GM20431 (cell line): Measurements from ENCODE around the gene MSTO1.
"Not testable (repeated sequence)": the region's sequence is repeated elsewhere in the genome, so short reads cannot be mapped to it uniquely, and the experiment has no call there.

Experiments used
- in situ Hi-C: fragments of 300-500 bp; cut with MseI, MboI; formaldehyde crosslinking; loops from one replicate; pipeline ENCODE4 v1.15.0; 2020; ENCODE audit warnings: low sequenced_read_pairs; ENCODE audit not compliant: unreplicated experiment

Gene MSTO1

DNA sequence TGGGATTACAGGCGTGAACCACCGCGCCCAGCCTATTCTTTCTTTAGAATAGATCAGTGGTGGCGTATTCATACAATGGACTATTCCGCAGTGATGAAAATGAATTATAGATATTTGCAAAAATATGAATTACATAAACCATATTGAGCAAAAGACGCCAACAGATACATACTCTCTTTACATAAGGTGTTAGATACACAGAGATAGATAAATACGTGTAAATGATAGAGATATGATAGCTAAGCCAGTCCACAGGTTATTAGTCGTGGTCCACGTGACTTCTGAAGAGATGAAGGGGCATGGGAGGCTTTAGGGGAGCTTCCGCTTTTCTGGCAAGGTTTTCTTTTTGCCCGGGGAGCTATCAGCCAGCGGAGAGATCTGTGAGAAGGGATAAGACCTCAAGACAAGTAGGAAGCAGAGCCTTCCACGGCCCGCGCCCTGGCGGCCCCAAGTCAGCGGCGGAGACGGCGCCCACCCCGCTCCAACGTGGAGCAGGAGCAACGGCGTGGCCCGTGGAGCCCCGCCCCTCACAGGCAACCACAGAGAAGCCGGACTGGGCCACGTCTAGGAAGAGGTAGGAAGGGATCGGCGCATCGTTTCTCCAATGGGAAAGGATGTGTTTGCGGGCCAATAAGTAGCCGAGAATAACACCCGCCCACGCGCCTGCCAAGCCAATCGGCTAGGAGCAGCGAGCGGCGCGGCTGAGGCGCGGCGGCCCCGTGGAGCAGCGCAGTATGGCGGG, at the start of gene MSTO1:
MSTO1 (plus strand) TSS at position 704 of the 742 bp plus-strand sequence; CDS start at position 735, 31 bp downstream.
- in situ Hi-C loops = no loop called here

DNA sequence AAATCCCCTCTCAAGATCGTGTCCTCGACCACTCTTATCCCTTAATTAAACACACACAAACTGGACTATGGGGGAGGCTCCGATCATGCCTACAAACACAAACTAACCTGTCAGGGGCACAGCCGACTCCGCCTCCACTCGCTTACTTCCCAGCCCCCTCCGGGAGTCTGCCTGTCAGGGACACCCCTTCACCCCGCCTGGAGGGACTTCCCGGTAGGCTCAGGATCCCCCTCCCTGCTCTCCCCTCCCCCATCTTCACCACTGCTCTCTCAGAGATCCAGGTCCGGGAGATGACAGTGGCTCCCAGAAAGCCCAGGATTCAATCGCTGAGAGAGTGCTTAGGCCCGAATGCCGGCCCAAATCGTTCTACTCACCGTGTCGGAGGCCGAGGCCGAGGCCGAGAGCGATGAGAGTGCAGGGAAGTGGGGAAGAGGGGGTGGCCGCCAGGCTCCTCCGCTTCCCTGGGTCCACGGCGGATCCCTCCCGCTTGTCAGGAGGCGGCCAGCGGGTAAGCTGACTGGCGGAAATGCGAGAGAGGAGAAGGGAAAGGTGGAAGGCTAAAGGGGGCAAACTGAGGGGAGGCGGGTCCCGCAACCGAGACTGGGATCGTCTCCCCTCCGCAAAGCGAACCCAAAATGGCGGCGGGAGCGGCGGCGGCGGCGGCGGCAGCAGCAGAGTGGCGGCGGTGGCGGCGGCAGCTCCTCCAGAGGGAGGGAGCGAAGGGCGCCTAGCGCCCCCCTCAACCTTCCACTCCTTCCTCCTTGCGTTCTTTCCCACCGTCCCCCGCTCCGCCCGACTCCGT, 48.0 kb upstream of the MSTO1 start:
- in situ Hi-C loops = not testable (repeated sequence)

DNA sequence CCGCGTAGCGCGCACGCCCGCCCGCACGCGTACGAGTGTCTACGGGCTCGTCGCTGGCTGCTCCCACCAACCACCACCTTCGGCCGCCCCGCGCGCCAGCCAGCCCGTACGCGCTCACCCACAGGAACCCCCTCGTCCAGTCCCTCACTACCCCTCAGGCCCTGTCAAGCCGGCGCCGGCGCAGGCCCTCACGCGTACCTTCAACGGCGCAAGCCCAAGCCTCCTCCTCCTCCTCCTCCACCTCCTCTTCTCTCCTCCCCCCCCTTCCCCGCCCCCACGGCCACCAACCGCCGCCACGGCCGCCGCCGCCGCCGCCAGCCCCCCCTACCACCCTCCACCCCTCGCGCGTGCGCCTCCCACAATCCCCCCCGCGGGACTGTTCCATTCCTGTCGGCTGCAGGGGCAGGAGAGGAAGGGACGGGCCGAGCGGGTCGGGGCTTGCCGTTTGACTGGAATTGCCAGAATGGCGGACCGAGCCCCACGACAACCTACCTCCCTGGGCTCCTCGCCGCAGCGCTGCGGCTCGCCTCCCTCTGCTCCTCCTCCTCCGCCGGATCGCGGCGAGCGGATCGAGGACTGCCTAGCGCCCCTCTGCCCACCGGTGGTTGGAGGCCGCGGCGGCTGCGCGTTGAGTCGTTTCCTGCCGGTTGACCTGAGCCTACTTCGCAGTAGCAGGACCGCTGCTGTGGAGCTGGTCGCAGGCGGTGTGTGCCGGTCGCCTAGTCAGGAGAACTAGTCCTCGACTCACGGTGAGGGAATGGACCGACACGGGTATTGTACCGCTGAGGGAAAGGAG, 47.2 kb upstream of the MSTO1 start, which contains the start of gene ASH1L:
ASH1L (minus strand) TSS at position 223 of the 796 bp plus-strand sequence. CDS start 41,284 bp downstream, outside the sequence.
- in situ Hi-C loops = no loop called here

DNA sequence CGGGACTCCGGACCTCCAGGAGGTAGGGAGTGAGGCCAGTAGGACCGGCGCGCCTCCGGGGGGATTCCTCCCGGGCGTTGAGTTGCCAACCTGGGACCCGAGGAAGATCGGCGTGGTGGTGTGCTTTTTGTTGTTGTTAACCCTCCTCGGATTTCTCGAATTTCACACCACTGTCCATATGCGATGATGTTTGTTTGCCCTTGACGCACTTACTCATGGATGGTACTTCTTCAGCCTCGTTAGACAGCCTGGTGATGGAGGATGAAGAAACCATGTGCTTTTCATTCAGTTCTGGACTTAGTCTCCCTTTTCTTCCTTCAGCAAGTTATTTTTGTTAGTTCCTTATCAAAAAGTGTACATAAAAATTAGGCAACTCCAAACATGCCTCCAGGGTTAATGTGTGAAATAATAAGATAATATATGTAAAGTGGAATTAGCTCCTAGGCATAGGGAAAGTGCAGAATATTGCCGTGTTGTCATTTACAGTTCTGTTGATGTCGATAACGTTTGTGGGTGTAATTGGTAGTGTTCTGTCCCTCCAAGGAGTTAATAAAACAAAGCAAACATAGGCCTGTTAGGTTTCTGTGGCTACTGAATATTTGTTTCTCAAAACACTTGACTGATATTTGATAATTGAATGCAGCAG, 46.5 kb upstream of the MSTO1 start:
- in situ Hi-C loops = not testable (repeated sequence)

- in situ Hi-C loops = no loop called here
Measured at GRCh38 chr1:155569988-155570592, 39.9 kb upstream of the MSTO1 start.

DNA sequence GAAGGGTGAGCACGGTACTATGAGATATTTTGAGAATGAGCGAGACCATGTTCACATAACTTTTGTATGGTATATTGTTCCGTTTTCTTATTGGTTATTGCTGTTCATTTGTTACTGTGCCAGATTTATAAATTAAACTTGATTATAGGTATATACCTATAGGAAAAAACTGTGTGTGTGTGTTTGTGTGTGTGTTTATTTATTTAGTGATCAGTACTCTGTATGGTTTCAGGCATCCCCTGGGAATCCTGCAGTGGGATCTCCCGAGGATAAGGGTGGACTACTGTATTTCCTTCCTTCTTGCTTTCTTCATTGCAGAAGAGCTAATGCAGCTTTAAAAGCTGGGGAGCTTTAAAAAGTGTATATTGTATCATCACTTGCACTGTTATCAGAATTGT, 39.4 kb upstream of the MSTO1 start:
- in situ Hi-C loops = no loop called here

GRCh38 chr1:155574077-155574476, 35.9 kb upstream of the MSTO1 start:
- in situ Hi-C loops = no loop called here

DNA sequence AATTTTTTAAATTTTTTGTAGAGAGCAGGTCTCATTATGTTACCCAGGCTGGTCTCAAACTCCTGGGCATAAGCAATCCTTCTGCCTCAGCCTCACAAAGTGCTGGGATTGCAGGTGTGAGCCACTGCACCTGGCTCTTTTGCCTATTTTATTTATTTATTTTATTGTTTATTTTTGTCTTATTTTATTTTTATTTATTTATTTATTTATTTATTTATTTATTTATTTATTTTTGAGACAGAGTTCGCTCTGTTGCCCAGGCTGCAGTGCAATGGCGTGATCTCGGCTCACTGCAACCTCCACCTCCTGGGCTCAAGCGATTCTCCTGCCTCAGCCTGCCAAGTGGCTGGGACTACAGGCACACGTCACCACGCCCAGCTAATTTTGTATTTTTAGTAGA, 34.4 kb upstream of the MSTO1 start:
- in situ Hi-C loops = loop anchor here (25.0 kb wide), 1 partner anchor 213 kb away; no protein-coding TSS in a partner anchor

- in situ Hi-C loops = loop anchor here (25.0 kb wide), 1 partner anchor 222 kb away; no protein-coding TSS in a partner anchor
Measured at GRCh38 chr1:155583846-155584245, 26.2 kb upstream of the MSTO1 start.

DNA sequence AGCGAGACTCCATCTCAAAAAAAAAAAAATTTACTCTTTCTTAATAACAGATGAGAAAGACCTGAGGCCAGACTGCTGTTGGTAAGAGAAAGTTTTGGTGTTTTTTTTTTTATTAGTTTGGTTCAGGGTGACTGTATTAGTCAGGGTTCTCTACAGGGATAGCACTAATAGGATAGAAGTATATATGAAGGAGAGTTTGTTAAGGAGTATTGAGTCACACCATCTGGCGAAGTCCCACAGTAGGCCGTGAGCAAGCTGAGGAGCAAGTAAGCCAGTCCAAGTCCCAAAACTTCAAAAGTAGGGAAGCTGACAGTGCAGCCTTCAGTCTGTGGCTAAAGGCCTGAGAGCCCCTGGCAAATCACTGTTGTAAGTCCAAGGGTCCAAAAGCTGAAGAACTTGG, 20.7 kb upstream of the MSTO1 start:
- in situ Hi-C loops = loop anchor here (25.0 kb wide), 1 partner anchor 227 kb away; no protein-coding TSS in a partner anchor

DNA sequence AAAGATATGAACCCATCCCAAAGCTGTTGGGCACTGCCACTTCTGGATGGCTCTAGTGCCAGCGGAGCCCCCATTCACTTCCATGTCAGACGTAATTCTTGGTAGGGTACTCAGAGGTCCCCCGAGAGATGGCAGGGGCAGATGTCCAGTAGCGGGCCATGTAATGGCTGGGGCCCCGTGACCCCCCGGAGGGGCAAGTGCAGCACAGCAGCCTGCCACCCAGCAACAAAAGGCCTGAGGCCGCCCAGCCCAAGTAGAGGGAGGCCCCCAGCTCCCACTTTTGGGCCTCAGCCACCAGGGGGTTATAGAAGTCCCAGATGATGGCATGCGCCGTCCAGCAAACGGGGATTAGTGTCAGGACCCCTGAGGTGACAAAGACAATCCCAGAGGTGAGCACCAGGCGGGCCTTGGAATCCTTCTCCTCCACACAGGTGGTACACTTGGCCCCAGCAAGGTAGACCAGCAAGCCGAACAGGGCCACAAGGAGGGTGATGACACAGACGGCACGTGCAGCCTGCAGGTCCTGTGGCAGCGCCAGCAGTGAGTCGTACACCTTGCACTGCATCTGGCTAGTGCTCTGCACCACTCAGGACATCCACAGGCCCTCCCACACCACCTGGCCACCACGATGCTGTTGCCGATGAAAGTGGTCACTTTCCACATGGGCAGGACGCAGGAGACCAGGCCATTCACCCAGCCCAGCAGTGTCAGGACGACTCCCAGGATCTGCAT, 19.3 kb upstream of the MSTO1 start:
- in situ Hi-C loops = loop anchor here (25.0 kb wide), 1 partner anchor 228 kb away; no protein-coding TSS in a partner anchor

- in situ Hi-C loops = loop anchor here (25.0 kb wide), 1 partner anchor 229 kb away; no protein-coding TSS in a partner anchor
Measured at GRCh38 chr1:155591770-155592169, 18.2 kb upstream of the MSTO1 start.

GRCh38 chr1:155595877-155596474, 14.0 kb upstream of the MSTO1 start:
- in situ Hi-C loops = loop anchor here (25.0 kb wide), 1 partner anchor 234 kb away; no protein-coding TSS in a partner anchor

DNA sequence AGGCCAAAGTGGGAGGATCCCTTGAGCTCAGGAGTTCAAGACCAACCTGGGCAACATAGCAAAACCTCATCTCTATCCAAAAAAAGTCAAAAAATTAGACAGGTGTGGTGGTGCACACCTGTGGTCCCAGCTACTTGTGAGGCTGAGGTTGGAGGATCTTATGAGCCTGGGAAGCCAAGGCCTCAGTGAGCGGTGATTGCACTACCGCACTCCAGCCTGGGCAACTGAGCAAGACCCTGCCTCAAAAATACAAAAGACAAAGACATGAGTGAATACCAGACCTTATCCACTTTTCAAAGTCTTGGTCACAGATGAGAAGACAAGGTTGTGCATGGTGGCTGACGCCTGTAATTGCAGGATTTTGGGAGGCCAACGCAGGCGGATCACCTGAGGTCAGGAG, 13.2 kb upstream of the MSTO1 start:
- in situ Hi-C loops = loop anchor here (25.0 kb wide), 1 partner anchor 235 kb away; no protein-coding TSS in a partner anchor

DNA sequence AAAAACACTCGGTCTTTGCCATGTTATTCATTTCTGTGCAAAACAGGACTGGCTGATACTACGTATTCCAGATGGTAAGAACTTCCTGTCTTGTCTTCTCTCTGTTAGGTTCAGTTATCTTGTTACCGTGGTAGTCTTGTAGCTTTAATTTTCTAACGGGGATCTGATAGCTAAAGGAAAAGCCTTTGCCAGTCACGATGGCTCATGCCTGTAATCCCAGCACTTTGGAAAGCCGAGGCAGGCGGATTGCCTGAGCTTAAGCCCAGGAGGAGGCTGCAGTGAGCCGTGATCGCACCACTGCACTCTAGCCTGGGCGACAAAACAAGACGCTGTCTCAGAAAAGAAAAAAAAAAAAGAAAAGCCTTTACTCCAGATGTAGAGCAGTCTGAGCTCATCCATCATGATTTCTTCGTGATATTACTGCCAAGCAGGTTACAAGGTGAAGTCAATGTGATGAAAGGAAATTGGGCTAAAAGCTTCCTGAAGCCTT, 11.1 kb upstream of the MSTO1 start:
- in situ Hi-C loops = loop anchor here (25.0 kb wide), 1 partner anchor 237 kb away; no protein-coding TSS in a partner anchor

GRCh38 chr1:155599828-155600572, 10.0 kb upstream of the MSTO1 start:
- in situ Hi-C loops = loop anchor here (25.0 kb wide), 1 partner anchor 238 kb away; no protein-coding TSS in a partner anchor

DNA sequence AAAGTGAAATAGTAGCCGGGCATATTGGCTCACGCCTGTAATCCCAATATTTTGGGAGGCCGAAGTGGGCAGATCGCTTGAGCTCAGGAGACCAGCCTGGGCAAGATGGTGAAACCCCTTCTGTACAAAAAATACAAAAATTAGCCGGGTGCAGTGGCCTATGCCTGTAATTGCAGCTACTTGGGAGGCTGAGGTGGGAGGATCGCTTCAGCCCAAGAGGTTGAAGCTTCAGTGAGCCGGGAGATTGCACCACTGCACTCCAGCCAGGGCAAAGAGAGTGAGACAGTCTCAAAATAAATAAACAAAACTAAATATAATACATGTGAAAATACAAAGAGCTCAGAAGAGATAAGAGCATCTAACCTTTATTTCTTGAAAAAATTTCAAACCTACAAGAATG, 2.3 kb upstream of the MSTO1 start:
- in situ Hi-C loops = no loop called here
